Islet precursor cell (in vitro differentiated cells): ENCODE results near the gene TRPC4AP.
"Not testable (repeated sequence)": the region's sequence is repeated elsewhere in the genome, so short reads cannot be mapped to it uniquely, and the experiment has no call there.

Experiments used
- DNase-seq: peaks from one replicate; pipeline ENCODE4 v3.0.0-alpha.2; 2018

TRPC4AP gene

GRCh38 chr20:35104685-35105295, 12.2 kb upstream of the TRPC4AP start:
- no peak for DNase-seq

- DNase-seq: no peak
These were observed 9.0 kb upstream of the TRPC4AP start for GRCh38 chr20:35101620-35102019.

GRCh38 chr20:35093267-35093884, 769 bp upstream of the TRPC4AP start:
- DNase-seq: no peak

GRCh38 chr20:35091816-35092523, 637 bp downstream of the TRPC4AP start:
- DNase-seq: no peak

- DNase-seq: no peak
These were observed 4.1 kb downstream of the TRPC4AP start for GRCh38 chr20:35088231-35089145.

- no peak for DNase-seq
These were observed 4.8 kb downstream of the TRPC4AP start for GRCh38 chr20:35087791-35088190.

- DNase-seq: no peak
These were observed 5.3 kb downstream of the TRPC4AP start for GRCh38 chr20:35087355-35087754.

GRCh38 chr20:35085477-35086225, 7.0 kb downstream of the TRPC4AP start:
- DNase-seq: no peak

- no peak for DNase-seq
These were observed 7.6 kb downstream of the TRPC4AP start for GRCh38 chr20:35084998-35085397.

- not testable (repeated sequence) for DNase-seq
These were observed 12.3 kb downstream of the TRPC4AP start for GRCh38 chr20:35080348-35080642.

- DNase-seq: no peak
These were observed 12.9 kb downstream of the TRPC4AP start for GRCh38 chr20:35079472-35080347.

- no peak for DNase-seq
These were observed 14.7 kb downstream of the TRPC4AP start for GRCh38 chr20:35077872-35078271.

- no peak for DNase-seq
These were observed 15.3 kb downstream of the TRPC4AP start for GRCh38 chr20:35077341-35077740.

- not testable (repeated sequence) for DNase-seq
These were observed 21.0 kb downstream of the TRPC4AP start for GRCh38 chr20:35071436-35072153.

GRCh38 chr20:35066194-35066593, 26.4 kb downstream of the TRPC4AP start:
- no peak for DNase-seq

GRCh38 chr20:35065181-35065580, 27.4 kb downstream of the TRPC4AP start:
- no peak for DNase-seq

GRCh38 chr20:35063168-35063567, 29.4 kb downstream of the TRPC4AP start:
- no peak for DNase-seq

- no peak for DNase-seq
These were observed 30.1 kb downstream of the TRPC4AP start for GRCh38 chr20:35062478-35062877.

GRCh38 chr20:35060168-35060567, 32.4 kb downstream of the TRPC4AP start:
- DNase-seq: no peak

- DNase-seq: no peak
These were observed 33.0 kb downstream of the TRPC4AP start for GRCh38 chr20:35059612-35060011.

GRCh38 chr20:35059110-35059509, 33.5 kb downstream of the TRPC4AP start:
- DNase-seq: no peak
